Panc1 (cell line): ENCODE results near the gene DPYSL3. TPM values are rescaled to one million over a fixed set of nuclear protein-coding genes. Genes with fewer than 3 reads are reported as not detected.

Experiments
- ATAC-seq: fragments of 200-7000 bp; cut with Tn5 transposase; 2 replicates; pipeline ENCODE4 v1.9.1; 2020; ENCODE audit warnings: mild to moderate bottlenecking, moderate library complexity
- BruUV-seq: library from RNA; stranded (reverse); fragments of 400-500 nt; replicated peaks from 2 replicates; lab custom pipeline; 2021; lab: Mats Ljungman, UMichigan
- CTCF ChIA-PET: fragments of 300-600 bp; sonication (Branson Sonifier 250); formaldehyde crosslinking; loops from one replicate; lab custom pipeline; 2022; ENCODE audit warnings: antibody characterized with exemption; lab: Charles Lee
- POLR2A ChIA-PET: fragments of 300-600 bp; sonication (Branson Sonifier 250); formaldehyde crosslinking; loops from one replicate; lab custom pipeline; 2022; ENCODE audit warnings: antibody characterized with exemption; lab: Charles Lee
- DNase-seq: peaks from one replicate; pipeline ENCODE4 v3.0.0-alpha.2; 2010; ENCODE audit warnings: low read depth, low spot score
- H3K27ac ChIP-seq: 2 replicates; pipeline ENCODE4 v1.5.1; 2011; ENCODE audit warnings: mild to moderate bottlenecking, low read length, inconsistent platforms
- H3K27me3 ChIP-seq: fragments of 200-500 bp; sonication (Bioruptor generic); 2 replicates; pipeline ENCODE4 v1.6.0; 2014; ENCODE audit warnings: low read length, inconsistent platforms; ENCODE audit not compliant: control insufficient read depth, insufficient read depth
- H3K36me3 ChIP-seq: fragments of 200-500 bp; sonication (Bioruptor generic); 2 replicates; pipeline ENCODE4 v1.5.1; 2014; ENCODE audit warnings: inconsistent platforms, mild to moderate bottlenecking, low read length, moderate library complexity; ENCODE audit not compliant: control insufficient read depth, insufficient read depth
- H3K4me1 ChIP-seq: 2 replicates; pipeline ENCODE4 v1.5.1; 2011; ENCODE audit warnings: inconsistent platforms, mild to moderate bottlenecking, low read length, moderate library complexity; ENCODE audit not compliant: control insufficient read depth, insufficient read depth
- H3K4me3 ChIP-seq, 2 experiments: 2 replicates each; pipeline ENCODE4 v1.5.1; 2011 to 2012; ENCODE audit warnings: low read depth in 2 of 2, low read length in 2 of 2, mild to moderate bottlenecking in 2 of 2, inconsistent platforms in 1 of 2, moderate library complexity in 1 of 2
- H3K9me3 ChIP-seq: fragments of 200-500 bp; sonication (Bioruptor generic); 2 replicates; pipeline ENCODE4 v1.5.1; 2014; ENCODE audit warnings: low read depth, mild to moderate bottlenecking, inconsistent platforms, low read length, moderate library complexity; ENCODE audit not compliant: control insufficient read depth, insufficient read depth
- CTCF ChIP-seq: fragments of 450-650 bp; IDR thresholded peaks from 2 replicates; pipeline ENCODE4 v1.5.1; 2017; ENCODE audit warnings: mild to moderate bottlenecking
- POLR2AphosphoS5 ChIP-seq: IDR thresholded peaks from 2 replicates; pipeline ENCODE4 v1.6.1; 2012; ENCODE audit warnings: mild to moderate bottlenecking, low read depth, low read length, moderate library complexity
- REST ChIP-seq, 2 experiments: IDR thresholded peaks; 2 replicates each; pipeline ENCODE4 v1.6.1; 2011 to 2012; ENCODE audit warnings: low read depth in 2 of 2, control low read depth in 1 of 2, low read length in 1 of 2, mild to moderate bottlenecking in 1 of 2, moderate library complexity in 1 of 2; ENCODE audit not compliant: insufficient read depth in 1 of 2
- SIN3A ChIP-seq: IDR thresholded peaks from 2 replicates; pipeline ENCODE4 v1.6.1; 2012; ENCODE audit warnings: low read depth, mild to moderate bottlenecking, low read length, moderate library complexity, borderline replicate concordance; ENCODE audit not compliant: insufficient read depth
- TCF7L2 ChIP-seq: IDR thresholded peaks from 2 replicates; pipeline ENCODE4 v1.6.1; 2011; ENCODE audit warnings: mild to moderate bottlenecking, low read depth, low read length, inconsistent platforms
- in situ Hi-C: cut with HindIII; loops from 2 replicates; pipeline ENCODE4 v1.10.0; 2016; ENCODE audit warnings: low sequenced_read_pairs, low pct_unique_long_range_greater_than_20kb
- intact Hi-C: fragments of 100-400 bp; cut with micrococcal nuclease; formaldehyde crosslinking; loops from one replicate; pipeline ENCODE4 v1.10.0; 2022; ENCODE audit not compliant: unreplicated experiment
- total RNA-seq: library from RNA; stranded (reverse); gene quantifications from one replicate; pipeline ENCODE4 v1.2.1, GENCODE V29; 2021; ENCODE audit not compliant: unreplicated experiment

DPYSL3 gene
- total RNA-seq, 1 experiment from 2014 or later = 1.1 TPM

- Histone ChIP-seq H3K4me3 (no peak overlapping the region), H3K36me3 (no peaks in the 10 kb centered on the region), H3K9me3 (no peaks in the 10 kb centered on the region), H3K27me3 (no peaks in the 10 kb centered on the region), H3K4me1 (no peaks in the 10 kb centered on the region), H3K27ac (no peak overlapping the region)
- ChIA-PET POLR2A (no interaction called here), CTCF (interaction anchor here (1.6 kb wide), 1 partner anchor 198 kb away, joined by 3 read pairs; no protein-coding TSS in a partner anchor)
- BruUV-seq = no TSS peak
- TF ChIP-seq POLR2AphosphoS5 (no peak), TCF7L2 (no peak), SIN3A (no peak), CTCF (no peak), REST (IDR thresholded peaks at IDR 0.05; ENCODE audit: insufficient read depth in 1 of 2, low read depth in 2 of 2, low read length in 1 of 2) (no peak)
- DNase-seq (no peak), ATAC-seq (no peak)
- intact Hi-C loops = no loop called here
- in situ Hi-C loops = no loop called here
Measured at GRCh38 chr5:147387109-147387508, 122.8 kb downstream of the DPYSL3 start.

GRCh38 chr5:147384346-147385193 is 125.3 kb downstream of the DPYSL3 start:
- TF ChIP-seq POLR2AphosphoS5 (no peak), TCF7L2 (no peak), SIN3A (no peak), REST (IDR thresholded peaks at IDR 0.05; ENCODE audit: insufficient read depth in 1 of 2, low read depth in 2 of 2, low read length in 1 of 2) (no peak), CTCF (no peak)
- BruUV-seq = no TSS peak
- Histone ChIP-seq H3K4me3 (no peak overlapping the region), H3K4me1 (no peaks in the 10 kb centered on the region), H3K9me3 (no peaks in the 10 kb centered on the region), H3K27ac (no peak overlapping the region), H3K36me3 (no peaks in the 10 kb centered on the region), H3K27me3 (no peaks in the 10 kb centered on the region)
- DNase-seq (no peak), ATAC-seq (no peak)
- intact Hi-C loops = no loop called here
- in situ Hi-C loops = no loop called here
- ChIA-PET CTCF (no interaction called here), POLR2A (interaction anchor here (0.6 to 0.7 kb wide), 2 partner anchors 8 to 18 kb away, joined by 3 read pairs; no protein-coding TSS in a partner anchor)
